HG02970 (cell line): ENCODE data around the gene VTCN1.
"Not testable (repeated sequence)": the region's sequence is repeated elsewhere in the genome, so short reads cannot be mapped to it uniquely, and the experiment has no call there.

ENCODE experiments used
- ATAC-seq: cut with Tn5 transposase; IDR thresholded peaks from one replicate; pipeline ENCODE4 v1.9.1; 2021; ENCODE audit warnings: mild to moderate bottlenecking, moderate library complexity, moderate number of reproducible peaks; ENCODE audit not compliant: unreplicated experiment, low FRiP score

Gene VTCN1

DNA sequence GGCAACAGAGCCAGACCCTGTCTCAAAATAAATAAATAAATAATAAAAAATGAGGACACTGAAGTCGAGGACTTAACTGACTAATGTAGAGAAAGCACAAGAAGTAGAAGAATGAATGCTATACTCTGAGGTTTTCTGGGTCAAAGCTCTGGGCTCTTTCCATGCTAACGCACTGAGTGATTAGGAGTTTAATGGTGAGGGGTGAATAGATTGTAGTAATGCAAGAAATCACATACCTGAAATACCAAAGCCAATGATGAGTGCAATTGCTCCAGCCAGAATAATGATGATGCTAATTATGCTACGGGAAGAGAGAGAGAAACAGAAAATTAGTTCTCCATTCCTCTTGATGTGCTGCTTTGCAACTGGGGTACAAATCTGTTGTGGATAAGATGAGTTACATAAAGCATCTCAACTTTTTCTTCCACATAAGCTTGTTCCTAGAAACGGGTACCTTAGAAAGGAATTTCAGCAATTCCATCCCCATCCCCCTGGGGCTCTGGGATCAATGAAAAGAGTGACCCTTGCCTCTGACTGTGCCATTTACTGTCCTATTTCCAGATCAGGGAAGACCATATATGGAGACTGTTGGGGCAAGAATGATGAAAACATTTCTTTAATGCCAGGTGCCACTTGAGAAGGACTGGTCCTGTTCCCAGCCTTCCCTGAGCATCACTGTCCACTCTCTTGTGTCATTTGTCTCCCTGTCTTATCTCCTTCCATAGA is 40.7 kb downstream of the VTCN1 start:
- ATAC-seq = no peak

DNA sequence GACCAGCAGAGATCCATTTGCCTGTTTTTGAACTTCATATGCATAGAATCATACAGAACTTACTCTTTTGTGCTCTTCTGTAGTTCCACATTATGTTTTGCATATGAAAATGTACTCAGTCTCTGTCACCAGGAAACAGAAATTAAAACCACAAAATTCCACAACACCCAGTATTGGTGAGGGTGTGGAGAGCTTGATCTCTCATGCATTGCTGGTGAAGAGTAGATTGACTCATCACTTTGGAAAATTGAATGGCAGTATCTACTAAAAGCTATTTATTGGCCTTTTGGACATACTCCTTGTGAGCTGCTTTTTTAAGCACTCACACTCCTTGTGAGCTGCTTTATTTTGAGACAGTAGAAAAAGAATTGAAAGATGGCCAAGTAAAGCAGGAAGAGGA is 43.3 kb downstream of the VTCN1 start:
- no peak for ATAC-seq

DNA sequence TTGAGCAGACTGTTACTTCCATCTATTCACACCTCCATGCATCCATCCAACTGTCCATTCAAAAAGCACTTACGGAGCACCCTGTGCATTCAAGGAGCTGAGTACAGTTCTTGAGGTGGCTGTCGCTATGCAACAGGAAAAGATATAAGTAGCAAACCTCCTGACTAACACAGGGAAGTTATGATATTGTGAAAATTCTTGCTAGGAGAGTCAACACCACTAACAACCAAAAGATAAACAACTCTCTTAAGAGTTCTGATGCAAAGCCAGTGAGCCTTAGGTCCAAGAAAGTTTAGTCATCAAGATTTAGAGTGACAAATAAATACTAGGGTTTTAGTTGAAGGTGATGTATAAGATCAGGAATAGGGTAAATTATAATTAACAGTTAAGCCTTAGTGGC is 44.7 kb downstream of the VTCN1 start:
- ATAC-seq = no peak

DNA sequence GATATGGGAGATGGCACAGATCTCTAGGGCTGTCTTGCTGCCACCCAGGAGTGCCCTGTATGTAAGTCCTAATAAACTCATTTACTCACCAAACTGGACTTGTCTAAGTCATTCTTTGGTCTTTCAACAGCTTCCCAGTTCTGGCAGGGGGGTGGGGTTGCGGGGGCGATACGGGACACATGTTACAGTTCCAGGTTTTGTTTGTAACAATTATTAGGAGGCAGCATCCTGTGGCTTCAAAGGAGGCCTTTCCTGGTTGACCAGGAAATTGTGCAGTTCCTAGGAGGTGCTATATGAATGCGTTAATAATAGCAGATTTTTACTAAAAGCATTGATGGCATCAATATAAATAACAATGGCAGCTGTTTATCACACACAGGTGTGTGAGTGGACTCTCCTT is 46.5 kb downstream of the VTCN1 start:
- ATAC-seq = no peak

DNA sequence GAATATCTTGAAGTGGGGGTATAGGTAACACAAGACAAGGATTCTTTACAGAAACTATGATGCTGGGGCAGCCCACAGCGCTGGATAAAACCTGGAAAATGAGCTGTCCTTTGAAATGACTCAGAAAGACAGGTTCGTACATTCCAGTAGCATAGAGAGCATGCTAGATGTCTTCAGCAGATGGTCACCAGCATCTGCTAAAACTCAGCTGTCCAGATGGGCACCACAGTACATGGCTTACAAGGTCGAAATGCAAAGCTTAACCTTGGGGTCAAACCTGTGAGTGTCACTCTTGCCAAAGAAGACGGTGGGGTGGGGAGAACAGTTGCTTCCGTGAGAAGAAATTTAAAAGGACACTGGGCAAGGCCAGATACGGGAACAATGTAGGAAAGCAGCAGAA is 47.9 kb downstream of the VTCN1 start:
- no peak for ATAC-seq

DNA sequence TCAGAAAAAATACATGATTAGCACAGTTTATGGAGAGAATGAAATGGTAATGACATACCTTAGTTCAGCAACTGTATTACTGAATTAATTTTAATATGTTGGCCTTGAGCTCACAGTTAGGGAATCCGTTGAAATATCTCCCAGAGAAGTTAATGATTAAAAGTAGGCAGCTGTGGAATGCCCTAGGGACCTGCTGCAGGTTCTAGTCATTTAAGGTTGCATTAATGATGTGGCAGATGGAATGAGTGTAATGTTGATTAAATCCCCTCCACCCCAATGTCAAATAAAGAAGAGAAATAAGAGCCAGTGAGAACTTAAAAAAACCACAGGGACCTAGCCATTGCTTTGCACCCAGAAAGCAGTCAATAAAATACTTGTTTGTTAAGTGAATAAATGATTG is 48.8 kb downstream of the VTCN1 start:
- no peak for ATAC-seq

DNA sequence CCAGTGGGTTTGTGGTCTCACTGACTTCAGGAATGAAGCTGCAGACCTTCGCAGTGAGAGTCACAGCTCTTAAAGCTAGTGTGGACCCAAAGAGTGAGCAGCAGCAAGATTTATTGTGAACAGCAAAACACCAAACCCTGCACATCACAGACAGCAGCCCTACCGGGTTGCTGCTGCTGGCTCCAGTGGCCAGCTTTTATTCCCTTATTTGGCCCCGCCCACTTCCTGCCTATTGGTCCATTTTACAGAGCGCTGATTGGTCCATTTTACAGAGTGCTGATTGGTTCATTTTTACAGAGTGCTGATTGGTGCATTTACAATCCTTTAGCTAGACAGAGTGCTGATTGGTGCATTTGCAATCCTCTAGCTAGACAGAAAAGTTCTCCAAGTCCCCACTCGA is 59.4 kb downstream of the VTCN1 start:
- not testable (repeated sequence) for ATAC-seq

DNA sequence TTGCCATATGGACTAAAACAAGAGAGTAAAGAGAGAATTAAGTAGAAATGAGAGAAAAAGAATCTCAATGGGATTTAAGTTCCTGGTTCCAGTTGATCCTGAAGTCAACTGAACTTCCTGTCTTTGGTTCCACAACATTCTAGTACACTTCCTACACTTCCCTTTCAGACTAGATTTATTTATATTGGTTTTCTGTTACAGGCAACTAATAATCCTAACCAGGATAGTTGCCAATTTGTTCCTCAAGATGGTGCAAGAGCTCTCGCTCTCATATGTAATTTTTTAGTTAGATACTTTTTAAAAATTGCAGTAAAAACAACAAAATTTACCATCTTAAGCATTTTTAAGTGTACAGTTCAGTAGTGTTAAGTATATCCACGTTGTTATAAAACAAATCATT is 60.4 kb downstream of the VTCN1 start:
- ATAC-seq = no peak

DNA sequence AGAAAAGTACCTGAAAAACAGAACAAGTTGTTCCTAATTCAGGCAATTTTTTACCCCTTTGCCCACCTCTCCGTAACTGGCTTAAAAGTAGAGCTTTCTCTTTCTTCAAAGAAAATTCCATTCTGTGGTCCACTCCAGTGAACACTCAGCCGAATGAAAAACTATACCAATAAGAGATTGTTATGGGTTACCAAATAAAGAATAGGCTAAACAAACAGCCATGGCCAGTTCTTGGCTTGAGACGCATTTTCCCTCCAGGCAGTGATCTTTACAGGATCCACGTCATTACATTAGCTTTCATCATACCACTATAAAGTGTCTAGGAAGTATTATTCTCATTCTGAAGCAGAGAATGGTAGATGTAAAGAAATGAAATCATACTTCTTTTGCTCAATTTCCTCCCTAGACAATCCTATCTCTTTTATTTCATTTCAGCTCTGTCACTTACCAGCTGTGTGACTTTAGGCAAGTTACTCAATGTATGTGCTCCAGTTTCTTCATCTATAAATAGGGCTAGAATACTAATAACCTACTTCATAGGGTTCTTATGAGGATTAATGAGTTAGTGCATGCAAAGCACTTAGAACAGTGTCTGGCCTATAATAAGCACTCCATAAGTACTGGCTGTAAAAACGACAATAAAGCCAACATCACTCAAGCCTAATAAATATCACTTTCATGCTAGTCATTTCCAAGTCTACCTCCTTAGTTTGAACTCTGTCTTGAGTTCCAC is 62.7 kb downstream of the VTCN1 start:
- no peak for ATAC-seq

DNA sequence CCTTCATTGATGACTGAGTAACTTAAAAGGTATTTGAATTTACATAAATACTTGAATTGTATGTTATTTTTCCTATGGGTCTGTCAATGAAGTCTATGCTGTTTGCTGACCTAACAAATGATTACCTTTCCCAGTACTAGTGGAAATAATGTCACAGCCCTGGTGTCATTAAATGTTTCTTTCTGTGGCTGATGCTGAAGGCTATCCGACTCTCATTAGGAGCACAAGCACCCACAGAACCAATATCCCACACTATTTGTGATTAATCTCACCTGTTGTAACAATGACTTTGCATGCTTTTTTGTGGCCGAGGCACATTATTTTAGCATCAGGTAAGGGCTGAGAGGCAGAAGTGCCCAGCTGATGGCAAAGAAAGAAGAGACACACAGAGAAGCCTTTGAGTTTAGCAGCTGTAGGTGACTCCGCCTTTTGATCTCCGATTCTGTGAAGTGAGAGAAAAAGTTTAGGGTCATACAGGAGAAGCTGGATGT is 63.3 kb downstream of the VTCN1 start:
- no peak for ATAC-seq

DNA sequence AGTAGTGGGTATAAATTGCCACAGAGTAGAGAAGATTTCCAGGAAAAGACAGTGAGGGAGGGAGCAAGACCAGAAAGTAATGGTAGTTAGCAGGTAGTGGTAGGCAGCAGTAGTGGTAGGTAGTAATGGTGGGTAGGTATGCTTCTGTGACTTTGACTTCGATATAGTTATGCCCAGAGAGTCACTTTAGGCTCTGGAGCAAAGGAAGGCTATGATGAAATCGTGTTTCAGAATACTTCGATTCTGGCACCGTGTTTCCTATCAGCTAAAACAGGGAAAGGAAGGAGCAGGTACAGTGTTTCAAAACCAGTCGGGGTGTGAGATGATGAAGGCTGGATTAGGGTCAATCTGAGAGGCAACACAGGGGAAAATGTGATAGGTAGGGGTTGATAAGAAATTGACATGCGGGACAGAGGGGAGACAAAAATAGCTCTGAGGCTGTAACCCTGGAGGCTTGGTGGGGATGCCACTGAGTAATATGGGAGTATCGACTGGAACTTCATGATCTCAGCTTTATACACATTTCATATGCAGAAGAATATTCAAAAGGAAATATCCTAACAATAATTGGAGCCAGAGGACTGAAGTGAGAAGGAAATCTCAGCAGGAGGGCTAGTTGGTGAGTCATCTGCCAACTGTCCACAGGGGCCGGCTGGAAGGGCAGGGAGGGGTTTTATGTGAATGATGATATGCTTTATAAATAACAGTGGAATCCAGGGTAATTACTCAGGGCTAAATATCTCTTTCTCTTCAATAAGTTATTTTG is 64.0 kb downstream of the VTCN1 start:
- no peak for ATAC-seq

DNA sequence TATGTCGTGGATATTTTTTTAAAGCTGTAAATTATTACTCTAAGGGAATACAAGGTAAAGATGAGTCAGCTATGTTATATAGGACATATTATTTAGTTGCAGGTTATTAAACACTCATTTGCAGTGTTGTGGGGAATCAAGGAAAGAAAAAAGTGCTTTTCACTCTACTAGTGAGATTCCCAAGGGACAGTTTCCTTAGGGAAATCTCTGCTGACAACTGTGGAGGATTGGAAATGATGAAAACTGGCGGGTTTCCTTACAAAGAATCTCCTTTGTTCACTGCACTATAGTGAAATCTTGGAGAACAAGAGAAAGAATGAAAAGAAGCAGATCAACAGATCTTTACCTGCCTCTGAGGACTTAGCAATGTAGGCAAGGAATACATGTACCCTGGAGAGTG is 64.7 kb downstream of the VTCN1 start:
- ATAC-seq = no peak

DNA sequence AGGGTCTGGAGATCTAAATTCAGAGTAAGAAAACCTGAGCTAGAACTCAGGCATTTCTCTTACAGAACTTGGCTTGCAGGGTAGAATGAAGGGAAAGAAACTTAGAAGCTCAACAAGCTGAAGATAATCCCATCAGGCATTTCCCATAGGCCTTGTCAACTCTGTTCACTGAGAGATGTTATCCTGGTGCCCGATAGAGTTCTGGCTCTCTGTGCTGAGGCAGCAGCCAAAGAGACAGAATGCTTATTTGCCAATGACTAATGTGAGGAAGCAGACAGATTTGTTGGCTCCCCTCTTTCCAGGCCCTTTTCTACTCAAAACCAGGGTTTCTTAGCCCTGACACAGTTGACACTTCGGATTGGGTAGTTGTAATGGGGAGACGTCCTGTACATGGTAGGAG is 66.9 kb downstream of the VTCN1 start:
- no peak for ATAC-seq

DNA sequence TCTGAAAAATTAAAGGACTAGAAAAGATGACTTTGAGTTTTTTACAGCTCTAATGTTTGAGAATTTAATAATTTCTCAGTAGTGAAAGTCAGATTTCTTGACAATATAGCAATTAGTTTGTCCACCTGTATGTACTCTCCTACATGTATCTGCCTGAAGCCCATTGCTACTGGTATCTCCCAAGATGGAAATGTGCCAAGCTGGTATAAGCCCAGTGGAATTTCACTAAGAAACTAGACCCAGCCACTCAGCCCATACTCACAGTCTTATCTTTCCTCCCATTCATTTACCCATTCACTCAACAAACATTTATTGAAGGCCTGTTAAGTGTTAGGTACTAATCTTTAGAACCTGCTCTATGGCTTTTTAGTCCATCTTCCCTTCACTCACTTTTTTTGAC is 67.6 kb downstream of the VTCN1 start:
- no peak for ATAC-seq

DNA sequence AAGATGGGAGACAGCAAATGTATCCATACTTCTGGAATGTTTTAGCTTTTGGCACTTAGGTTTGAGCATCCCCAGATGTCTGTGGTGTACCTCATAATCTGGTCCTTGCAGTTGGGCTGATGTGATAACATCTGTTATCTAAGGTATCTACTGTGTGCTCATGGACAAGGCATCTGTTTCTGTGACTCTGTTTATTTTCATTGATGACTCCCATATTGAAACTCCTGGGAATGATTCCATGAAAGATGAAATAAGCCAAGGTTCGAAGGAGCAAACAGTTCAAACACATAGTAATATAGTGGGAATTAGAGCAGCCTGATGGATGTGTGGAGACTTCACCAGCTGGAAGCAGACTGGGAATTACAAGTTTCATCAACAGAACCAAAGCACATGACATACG is 68.5 kb downstream of the VTCN1 start:
- ATAC-seq = no peak

DNA sequence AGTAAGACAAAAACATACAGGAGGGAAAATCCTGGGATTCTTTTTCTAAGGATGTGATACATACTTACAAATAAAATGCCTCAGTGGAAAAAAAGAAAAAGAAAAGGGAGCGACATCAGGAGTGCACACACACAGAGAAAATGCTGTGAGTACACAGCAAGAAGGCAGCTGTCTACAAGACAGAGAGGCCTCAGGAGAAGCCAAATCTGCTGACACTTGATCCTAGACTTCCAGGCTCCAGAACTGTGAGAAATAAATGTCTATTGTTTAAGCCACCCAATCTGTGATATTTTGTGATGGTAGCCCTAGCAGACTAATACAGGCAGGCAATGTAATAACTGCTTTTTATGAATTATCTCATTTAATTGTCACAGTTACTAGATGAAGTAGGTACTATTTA is 72.2 kb downstream of the VTCN1 start:
- no peak for ATAC-seq

DNA sequence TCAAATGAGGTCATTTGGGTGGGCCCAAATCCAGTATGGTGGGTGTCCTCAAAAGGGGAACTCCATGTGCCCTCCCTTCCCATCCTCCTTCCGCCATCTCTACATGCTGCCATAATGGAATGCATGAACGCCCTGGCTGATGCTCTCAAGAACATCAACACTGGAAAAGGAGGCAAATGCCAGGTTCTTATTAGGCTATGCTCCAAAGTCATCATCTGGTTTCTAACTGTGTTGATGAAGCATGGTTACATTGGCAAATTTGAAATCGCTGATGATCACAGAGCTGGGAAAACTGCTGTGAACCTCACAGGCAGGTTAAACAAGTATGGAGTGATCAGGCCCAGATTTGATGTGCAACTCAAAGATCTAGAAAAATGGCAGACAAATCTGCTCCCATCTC is 72.6 kb downstream of the VTCN1 start:
- no peak for ATAC-seq

DNA sequence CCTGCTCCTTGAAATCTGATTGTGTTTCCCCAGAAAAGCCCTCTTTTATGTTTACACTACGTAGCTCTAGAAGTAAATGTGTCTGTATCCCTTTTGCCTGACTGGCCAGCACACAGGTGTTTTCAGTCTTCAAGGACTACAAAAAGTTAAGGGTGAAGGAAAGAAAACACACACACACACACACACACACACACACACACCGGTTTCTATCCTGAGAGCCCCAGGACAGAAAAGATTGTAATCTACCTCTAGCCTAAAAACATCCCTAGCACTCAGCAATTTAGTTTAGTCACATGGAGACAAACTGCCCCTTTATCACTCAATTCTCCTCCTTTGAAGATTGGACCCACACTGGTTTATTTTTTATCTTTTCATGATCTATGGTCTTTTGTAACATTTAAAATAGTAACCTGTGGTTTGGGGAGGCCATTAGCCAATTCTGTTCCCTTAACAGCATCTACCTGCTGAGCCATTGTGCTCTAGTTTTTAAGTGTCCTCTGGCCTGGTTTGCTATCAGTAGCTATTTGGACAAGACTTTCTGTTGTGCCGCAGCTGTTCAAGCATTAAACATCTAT is 73.4 kb downstream of the VTCN1 start:
- ATAC-seq = no peak

DNA sequence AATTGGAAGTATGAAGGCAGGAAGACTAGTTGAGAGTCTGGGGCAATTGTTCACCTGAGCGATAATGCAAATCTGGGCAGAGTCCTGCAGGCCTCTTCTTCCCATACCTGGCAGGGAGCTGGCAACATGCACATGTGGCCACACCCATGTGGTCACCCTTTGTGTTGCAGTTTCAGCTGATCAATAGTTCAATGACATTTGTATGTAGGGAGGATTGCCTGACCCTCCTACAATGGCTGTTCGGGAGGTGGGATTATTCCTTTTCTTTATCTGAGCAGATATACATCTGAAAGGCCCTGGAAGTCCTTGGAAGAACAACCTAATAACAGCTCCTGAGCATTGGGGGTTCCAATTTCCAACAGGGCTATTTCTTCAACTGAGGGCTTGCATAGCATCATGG is 74.0 kb downstream of the VTCN1 start:
- no peak for ATAC-seq

DNA sequence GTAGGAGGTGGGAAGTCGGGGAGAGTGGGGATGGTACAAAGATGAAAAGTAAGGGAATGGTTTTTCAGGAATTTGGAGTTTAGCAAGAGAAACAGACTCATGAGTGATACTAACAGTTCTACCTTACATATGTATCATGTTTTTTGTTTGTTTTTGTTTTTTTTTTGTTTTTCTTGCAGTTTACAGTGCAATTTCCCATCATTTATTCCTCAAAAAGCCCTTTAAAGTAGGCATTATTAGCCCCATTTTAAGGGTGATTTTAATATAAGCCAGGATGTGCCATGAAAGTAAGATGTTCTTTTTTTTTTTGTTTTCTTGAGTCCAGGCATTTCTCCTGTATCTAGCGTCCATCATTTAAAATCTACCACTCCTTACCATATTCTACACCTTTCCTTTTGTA is 75.4 kb downstream of the VTCN1 start:
- ATAC-seq = no peak

DNA sequence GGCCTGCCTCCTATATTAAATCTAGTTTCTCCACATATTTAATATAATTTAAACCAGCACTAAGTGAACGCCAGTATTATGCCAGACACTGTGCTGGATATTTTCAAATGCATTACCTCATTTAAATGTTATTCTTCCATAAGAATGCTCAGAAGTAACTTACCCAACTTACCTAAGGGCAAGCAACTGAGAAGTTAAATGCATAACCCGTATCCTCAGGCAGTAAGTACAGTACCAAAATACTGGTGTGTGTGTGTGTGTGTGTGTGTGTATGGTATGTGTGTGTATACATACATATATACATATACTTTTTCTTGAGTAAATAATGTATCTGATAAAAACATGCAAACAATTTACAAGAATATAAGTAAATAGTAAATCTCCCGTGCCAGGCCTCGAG is 80.2 kb downstream of the VTCN1 start:
- ATAC-seq = no peak
